GM12874 (cell line): ENCODE data around the gene SF3B2.

Experiments
- CTCF ChIP-seq: IDR thresholded peaks from 2 replicates; pipeline ENCODE4 v1.5.1; 2011; ENCODE audit warnings: low read depth, mild to moderate bottlenecking, control low read depth, low read length, moderate library complexity; ENCODE audit not compliant: insufficient read depth

Gene SF3B2

GRCh38 chr11:66059966-66060680 lies 8.0 kb downstream of the SF3B2 start:
- no peak for TF ChIP-seq CTCF

GRCh38 chr11:66061268-66061667 lies 9.1 kb downstream of the SF3B2 start:
- TF ChIP-seq CTCF, result no peak

- no peak for TF ChIP-seq CTCF
These were observed 10.2 kb downstream of the SF3B2 start for GRCh38 chr11:66062408-66062807.

- no peak for TF ChIP-seq CTCF
These were observed 11.7 kb downstream of the SF3B2 start for GRCh38 chr11:66063900-66064299.

GRCh38 chr11:66064571-66064970 lies 12.4 kb downstream of the SF3B2 start:
- TF ChIP-seq CTCF, result no peak

GRCh38 chr11:66066751-66067150 lies 14.6 kb downstream of the SF3B2 start:
- TF ChIP-seq CTCF, result no peak

GRCh38 chr11:66067640-66068039 lies 15.5 kb downstream of the SF3B2 start:
- no peak for TF ChIP-seq CTCF
